Tongue (tissue), 1 donor: Measurements from ENCODE around the gene TMEM119. TPM values are rescaled to one million over a fixed set of nuclear protein-coding genes. Genes with fewer than 3 reads are reported as not detected.

Experiments used
- total RNA-seq: library from RNA; depleted of rRNA; stranded (reverse); fragments of >200 nt; gene quantifications from one replicate; pipeline ENCODE4 v1.2.3, GENCODE V29; 2014

The TMEM119 gene
- total RNA-seq, 1 donor from 2014 or later, result 42.0 TPM

Other genes with a start within 250 kb of the TMEM119 start
- gene FICD, start 82.8 kb downstream of the TMEM119 start, total RNA-seq, result 2.8 TPM
- gene SART3, start 36.9 kb downstream of the TMEM119 start, total RNA-seq, result 79.1 TPM
- gene ISCU, start 35.5 kb downstream of the TMEM119 start, total RNA-seq, result 111 TPM
- 2.2 TPM for gene SELPLG, start 35.8 kb upstream of the TMEM119 start, total RNA-seq
- 107 TPM for gene CORO1C, start 133.4 kb upstream of the TMEM119 start, total RNA-seq